ENCODE results near the gene EPOP. TPM values are rescaled to one million over a fixed set of nuclear protein-coding genes. Genes with fewer than 3 reads are reported as not detected.

EPOP gene
- total and polyA plus RNA-seq, 2 of the 13 experiments (the other 11 are each of a cell fraction or from before 2014, with no cell fraction given): 14.7 to 37.8 TPM

DNA sequence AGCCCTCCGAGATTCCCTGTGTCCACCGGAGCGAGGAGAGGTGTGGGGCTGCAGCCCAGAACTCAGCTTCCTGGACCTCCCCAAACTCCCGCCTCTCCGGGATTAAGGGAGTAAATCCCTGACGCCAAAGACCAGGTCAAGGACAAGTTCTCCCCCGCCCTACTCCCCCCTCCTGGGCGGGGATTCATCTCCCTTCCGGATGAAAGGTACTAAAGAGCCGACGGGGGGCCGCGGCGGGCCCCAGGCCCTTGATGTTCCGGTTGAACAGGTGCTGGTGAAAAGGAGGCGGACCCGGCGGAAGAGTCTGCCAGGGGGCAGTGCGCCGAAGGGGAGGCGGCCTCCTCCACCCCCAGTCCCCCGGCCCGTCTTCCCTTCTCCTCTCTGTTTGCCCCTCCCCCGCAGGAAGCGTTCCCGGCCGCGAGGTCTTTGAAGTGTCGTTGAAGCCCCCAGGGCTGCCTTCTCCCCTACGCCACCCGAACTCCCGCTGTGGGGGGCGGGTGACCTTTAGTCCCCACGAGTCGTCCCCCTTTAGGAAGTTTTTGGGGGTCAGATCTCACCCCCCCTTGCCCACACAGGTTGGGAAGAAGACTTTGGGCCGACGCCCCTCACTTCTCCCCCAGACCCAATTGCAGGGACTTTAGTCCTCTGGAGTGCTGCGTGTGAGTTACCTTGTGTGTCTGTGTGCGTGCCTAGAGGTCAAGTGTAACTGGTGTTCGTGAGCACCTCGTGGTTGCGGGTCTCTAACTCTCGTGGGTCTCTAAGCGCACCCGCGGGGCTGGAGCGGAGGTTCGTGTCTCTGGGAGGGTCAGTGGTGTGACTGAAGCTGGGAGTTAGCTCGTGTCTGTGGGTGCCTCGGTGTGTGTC lies 29.2 kb upstream of the EPOP start (continued):
- TF ChIP-seq, protein P1, sequence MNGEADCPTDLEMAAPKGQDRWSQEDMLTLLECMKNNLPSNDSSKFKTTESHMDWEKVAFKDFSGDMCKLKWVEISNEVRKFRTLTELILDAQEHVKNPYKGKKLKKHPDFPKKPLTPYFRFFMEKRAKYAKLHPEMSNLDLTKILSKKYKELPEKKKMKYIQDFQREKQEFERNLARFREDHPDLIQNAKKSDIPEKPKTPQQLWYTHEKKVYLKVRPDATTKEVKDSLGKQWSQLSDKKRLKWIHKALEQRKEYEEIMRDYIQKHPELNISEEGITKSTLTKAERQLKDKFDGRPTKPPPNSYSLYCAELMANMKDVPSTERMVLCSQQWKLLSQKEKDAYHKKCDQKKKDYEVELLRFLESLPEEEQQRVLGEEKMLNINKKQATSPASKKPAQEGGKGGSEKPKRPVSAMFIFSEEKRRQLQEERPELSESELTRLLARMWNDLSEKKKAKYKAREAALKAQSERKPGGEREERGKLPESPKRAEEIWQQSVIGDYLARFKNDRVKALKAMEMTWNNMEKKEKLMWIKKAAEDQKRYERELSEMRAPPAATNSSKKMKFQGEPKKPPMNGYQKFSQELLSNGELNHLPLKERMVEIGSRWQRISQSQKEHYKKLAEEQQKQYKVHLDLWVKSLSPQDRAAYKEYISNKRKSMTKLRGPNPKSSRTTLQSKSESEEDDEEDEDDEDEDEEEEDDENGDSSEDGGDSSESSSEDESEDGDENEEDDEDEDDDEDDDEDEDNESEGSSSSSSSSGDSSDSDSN (CRISPR knock-in tag; IDR thresholded peaks at IDR 0.05): peak; percentile 83
- TF ChIP-seq ZNF547 (CRISPR knock-in tag; IDR thresholded peaks at IDR 0.05) (no peak; the same call in 1 of the 2 replicates), SP4 (CRISPR knock-in tag; IDR thresholded peaks at IDR 0.05) (peak; percentile 85), ZNF383 (CRISPR knock-in tag; IDR thresholded peaks at IDR 0.05; ENCODE audit: borderline replicate concordance) (0 out of 2 replicates have a peak, but pooled peaks have one; percentile 83), GABPB1 (CRISPR knock-in tag; IDR thresholded peaks at IDR 0.05) (peak; percentile 95), RFX3 (CRISPR knock-in tag; IDR thresholded peaks at IDR 0.05) (0 out of 2 replicates have a peak, but pooled peaks have one; percentile 1), ZNF775 (CRISPR knock-in tag; IDR thresholded peaks at IDR 0.05; ENCODE audit: borderline replicate concordance) (0 out of 2 replicates have a peak, but pooled peaks have one; percentile 78), ZNF143 (CRISPR knock-in tag; IDR thresholded peaks at IDR 0.05) (peak; percentile 61; the same call in 1 of the 2 replicates), CBX2 (IDR thresholded peaks at IDR 0.05; ENCODE audit: low read depth, low read length) (no peak), CBX2 (CRISPR knock-in tag; IDR thresholded peaks at IDR 0.05; ENCODE audit: low read depth) (no peak; the same call in 1 of the 2 replicates), HOXA7 (CRISPR knock-in tag; IDR thresholded peaks at IDR 0.05) (0 out of 2 replicates have a peak, but pooled peaks have one; percentile 22), ZNF674 (CRISPR knock-in tag; IDR thresholded peaks at IDR 0.05; ENCODE audit: low read depth) (no peak), ZBTB3 (CRISPR knock-in tag; IDR thresholded peaks at IDR 0.05; ENCODE audit: borderline replicate concordance, low read depth) (peak; percentile 95), ZNF570 (CRISPR knock-in tag; IDR thresholded peaks at IDR 0.05; ENCODE audit: borderline replicate concordance) (no peak; the same call in 1 of the 2 replicates)
- TF ChIP-seq, protein P2, sequence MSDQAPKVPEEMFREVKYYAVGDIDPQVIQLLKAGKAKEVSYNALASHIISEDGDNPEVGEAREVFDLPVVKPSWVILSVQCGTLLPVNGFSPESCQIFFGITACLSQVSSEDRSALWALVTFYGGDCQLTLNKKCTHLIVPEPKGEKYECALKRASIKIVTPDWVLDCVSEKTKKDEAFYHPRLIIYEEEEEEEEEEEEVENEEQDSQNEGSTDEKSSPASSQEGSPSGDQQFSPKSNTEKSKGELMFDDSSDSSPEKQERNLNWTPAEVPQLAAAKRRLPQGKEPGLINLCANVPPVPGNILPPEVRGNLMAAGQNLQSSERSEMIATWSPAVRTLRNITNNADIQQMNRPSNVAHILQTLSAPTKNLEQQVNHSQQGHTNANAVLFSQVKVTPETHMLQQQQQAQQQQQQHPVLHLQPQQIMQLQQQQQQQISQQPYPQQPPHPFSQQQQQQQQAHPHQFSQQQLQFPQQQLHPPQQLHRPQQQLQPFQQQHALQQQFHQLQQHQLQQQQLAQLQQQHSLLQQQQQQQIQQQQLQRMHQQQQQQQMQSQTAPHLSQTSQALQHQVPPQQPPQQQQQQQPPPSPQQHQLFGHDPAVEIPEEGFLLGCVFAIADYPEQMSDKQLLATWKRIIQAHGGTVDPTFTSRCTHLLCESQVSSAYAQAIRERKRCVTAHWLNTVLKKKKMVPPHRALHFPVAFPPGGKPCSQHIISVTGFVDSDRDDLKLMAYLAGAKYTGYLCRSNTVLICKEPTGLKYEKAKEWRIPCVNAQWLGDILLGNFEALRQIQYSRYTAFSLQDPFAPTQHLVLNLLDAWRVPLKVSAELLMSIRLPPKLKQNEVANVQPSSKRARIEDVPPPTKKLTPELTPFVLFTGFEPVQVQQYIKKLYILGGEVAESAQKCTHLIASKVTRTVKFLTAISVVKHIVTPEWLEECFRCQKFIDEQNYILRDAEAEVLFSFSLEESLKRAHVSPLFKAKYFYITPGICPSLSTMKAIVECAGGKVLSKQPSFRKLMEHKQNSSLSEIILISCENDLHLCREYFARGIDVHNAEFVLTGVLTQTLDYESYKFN (CRISPR knock-in tag; conservative IDR thresholded peaks at IDR 0.05): peak; percentile 98
- TF ChIP-seq, protein P3, sequence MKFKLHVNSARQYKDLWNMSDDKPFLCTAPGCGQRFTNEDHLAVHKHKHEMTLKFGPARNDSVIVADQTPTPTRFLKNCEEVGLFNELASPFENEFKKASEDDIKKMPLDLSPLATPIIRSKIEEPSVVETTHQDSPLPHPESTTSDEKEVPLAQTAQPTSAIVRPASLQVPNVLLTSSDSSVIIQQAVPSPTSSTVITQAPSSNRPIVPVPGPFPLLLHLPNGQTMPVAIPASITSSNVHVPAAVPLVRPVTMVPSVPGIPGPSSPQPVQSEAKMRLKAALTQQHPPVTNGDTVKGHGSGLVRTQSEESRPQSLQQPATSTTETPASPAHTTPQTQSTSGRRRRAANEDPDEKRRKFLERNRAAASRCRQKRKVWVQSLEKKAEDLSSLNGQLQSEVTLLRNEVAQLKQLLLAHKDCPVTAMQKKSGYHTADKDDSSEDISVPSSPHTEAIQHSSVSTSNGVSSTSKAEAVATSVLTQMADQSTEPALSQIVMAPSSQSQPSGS (CRISPR knock-in tag; IDR thresholded peaks at IDR 0.05): peak; percentile 97
- TF ChIP-seq, protein P4, sequence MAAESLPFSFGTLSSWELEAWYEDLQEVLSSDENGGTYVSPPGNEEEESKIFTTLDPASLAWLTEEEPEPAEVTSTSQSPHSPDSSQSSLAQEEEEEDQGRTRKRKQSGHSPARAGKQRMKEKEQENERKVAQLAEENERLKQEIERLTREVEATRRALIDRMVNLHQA (CRISPR knock-in tag; IDR thresholded peaks at IDR 0.05): peak; percentile 82; the same call in 1 of the 2 replicates
- TF ChIP-seq, protein P5, sequence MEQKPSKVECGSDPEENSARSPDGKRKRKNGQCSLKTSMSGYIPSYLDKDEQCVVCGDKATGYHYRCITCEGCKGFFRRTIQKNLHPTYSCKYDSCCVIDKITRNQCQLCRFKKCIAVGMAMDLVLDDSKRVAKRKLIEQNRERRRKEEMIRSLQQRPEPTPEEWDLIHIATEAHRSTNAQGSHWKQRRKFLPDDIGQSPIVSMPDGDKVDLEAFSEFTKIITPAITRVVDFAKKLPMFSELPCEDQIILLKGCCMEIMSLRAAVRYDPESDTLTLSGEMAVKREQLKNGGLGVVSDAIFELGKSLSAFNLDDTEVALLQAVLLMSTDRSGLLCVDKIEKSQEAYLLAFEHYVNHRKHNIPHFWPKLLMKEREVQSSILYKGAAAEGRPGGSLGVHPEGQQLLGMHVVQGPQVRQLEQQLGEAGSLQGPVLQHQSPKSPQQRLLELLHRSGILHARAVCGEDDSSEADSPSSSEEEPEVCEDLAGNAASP (CRISPR knock-in tag; IDR thresholded peaks at IDR 0.05; ENCODE audit: borderline replicate concordance): peak; percentile 99
